OCI-LY7 (cell line): ENCODE results near the gene CARD11.

Experiments
- CTCF ChIP-seq: fragments of 200-600 bp; sonication (generic); conservative IDR thresholded peaks from 2 replicates; pipeline ENCODE4 v1.5.1; 2014; ENCODE audit warnings: mild to moderate bottlenecking, antibody characterized with exemption, low read length, moderate library complexity, mixed read lengths
- EZH2phosphoT487 ChIP-seq: fragments of 200-600 bp; sonication (generic); IDR thresholded peaks from 2 replicates; pipeline ENCODE4 v1.6.1; 2018; ENCODE audit warnings: low read depth, borderline replicate concordance, mild to moderate bottlenecking, mixed run types, antibody characterized with exemption, low read length, moderate library complexity, mixed read lengths

GRCh38 chr7:2878306-2878705, 165.4 kb downstream of the CARD11 start:
- TF ChIP-seq CTCF = no peak
- TF ChIP-seq EZH2phosphoT487 = no peak
